ENCODE results near the gene POPDC3. TPM values are rescaled to one million over a fixed set of nuclear protein-coding genes. Genes with fewer than 3 reads are reported as not detected.
"Not testable (repeated sequence)": the region's sequence is repeated elsewhere in the genome, so short reads cannot be mapped to it uniquely, and the experiment has no call there.

POPDC3 gene
- total and polyA plus RNA-seq, 11 donors, result 29.3 to 59.7 (median 53.0) TPM

GRCh38 chr6:105174512-105174911 is 5.3 kb downstream of the POPDC3 start:
- WGBS, 4 donors, result 86 to 90% (median 88%) methylated on average over 6 of the region's 6 CpGs

GRCh38 chr6:105172515-105172914 is 7.3 kb downstream of the POPDC3 start:
- DNase-seq, H3K4me3 ChIP-seq, ATAC-seq, H3K36me3 ChIP-seq, H3K27me3 ChIP-seq, H3K9me3 ChIP-seq, H3K27ac ChIP-seq: not testable (repeated sequence)
- peaks cover 0 to 11% (median 0%) of the 10 kb centered on the region in 12 donors for H3K4me1 ChIP-seq
- intact Hi-C loops (cut with DNase I), result loop anchor here in 1 of 10 donors (10.0 kb wide), 1 partner anchor 92 kb away; no protein-coding TSS in a partner anchor
- 84 to 95% (median 88%) methylated on average over 3 to 4 of the region's 4 CpGs for WGBS, 4 donors

More at GRCh38 chr6:105174512-105174911, 5.3 kb downstream of the POPDC3 start:
- H3K9me3 ChIP-seq, result peaks cover 0 to 3% (median 0%) of the 10 kb centered on the region in 12 donors
- no peak for TF ChIP-seq POLR2A (IDR thresholded peaks at IDR 0.05)
- peaks cover 0 to 8% (median 3%) of the 10 kb centered on the region in 12 donors for H3K4me1 ChIP-seq
- intact Hi-C loops (cut with DNase I), result loop anchor here in 1 of 10 donors (10.0 kb wide), 1 partner anchor 90 kb away; no protein-coding TSS in a partner anchor
- DNase-seq (no peak), ATAC-seq (no peak)
- no peaks in the 10 kb centered on the region for H3K36me3 ChIP-seq
- no peak overlapping the region for H3K4me3 ChIP-seq
- no peak overlapping the region for H3K27ac ChIP-seq
- H3K27me3 ChIP-seq, result peaks cover 0 to 26% (median 4%) of the 10 kb centered on the region in 9 donors

- TF ChIP-seq, protein P1, sequence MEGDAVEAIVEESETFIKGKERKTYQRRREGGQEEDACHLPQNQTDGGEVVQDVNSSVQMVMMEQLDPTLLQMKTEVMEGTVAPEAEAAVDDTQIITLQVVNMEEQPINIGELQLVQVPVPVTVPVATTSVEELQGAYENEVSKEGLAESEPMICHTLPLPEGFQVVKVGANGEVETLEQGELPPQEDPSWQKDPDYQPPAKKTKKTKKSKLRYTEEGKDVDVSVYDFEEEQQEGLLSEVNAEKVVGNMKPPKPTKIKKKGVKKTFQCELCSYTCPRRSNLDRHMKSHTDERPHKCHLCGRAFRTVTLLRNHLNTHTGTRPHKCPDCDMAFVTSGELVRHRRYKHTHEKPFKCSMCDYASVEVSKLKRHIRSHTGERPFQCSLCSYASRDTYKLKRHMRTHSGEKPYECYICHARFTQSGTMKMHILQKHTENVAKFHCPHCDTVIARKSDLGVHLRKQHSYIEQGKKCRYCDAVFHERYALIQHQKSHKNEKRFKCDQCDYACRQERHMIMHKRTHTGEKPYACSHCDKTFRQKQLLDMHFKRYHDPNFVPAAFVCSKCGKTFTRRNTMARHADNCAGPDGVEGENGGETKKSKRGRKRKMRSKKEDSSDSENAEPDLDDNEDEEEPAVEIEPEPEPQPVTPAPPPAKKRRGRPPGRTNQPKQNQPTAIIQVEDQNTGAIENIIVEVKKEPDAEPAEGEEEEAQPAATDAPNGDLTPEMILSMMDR (IDR thresholded peaks at IDR 0.05), result no peak
- TF ChIP-seq POLR2A (IDR thresholded peaks at IDR 0.05), result no peak
- ATAC-seq, result no peak
Observed at GRCh38 chr6:105170059-105170458, 9.8 kb downstream of the POPDC3 start.

GRCh38 chr6:105167914-105168313 is 11.9 kb downstream of the POPDC3 start:
- TF ChIP-seq, protein P1 (IDR thresholded peaks at IDR 0.05), result no peak
- no peak for TF ChIP-seq POLR2A (IDR thresholded peaks at IDR 0.05)
- intact Hi-C loops (cut with DNase I), result no loop called here
- Histone ChIP-seq H3K4me3 (no peak overlapping the region), H3K9me3 (no peaks in the 10 kb centered on the region), H3K4me1 (peaks cover 0 to 31% (median 6%) of the 10 kb centered on the region in 12 donors), H3K36me3 (no peaks in the 10 kb centered on the region), H3K27me3 (no peaks in the 10 kb centered on the region), H3K27ac (no peak overlapping the region)
- DNase-seq (no peak), ATAC-seq (no peak)

More at GRCh38 chr6:105170059-105170458, 9.8 kb downstream of the POPDC3 start:
- WGBS, 4 donors, result 0 to 5% (median 2%) methylated on average over 1 of the region's 1 CpG
- Histone ChIP-seq H3K9me3 (no peaks in the 10 kb centered on the region), H3K4me3 (no peak overlapping the region), H3K27ac (no peak overlapping the region), H3K4me1 (peaks cover 0 to 12% (median 0%) of the 10 kb centered on the region in 12 donors), H3K27me3 (no peaks in the 10 kb centered on the region), H3K36me3 (no peaks in the 10 kb centered on the region)
- intact Hi-C loops (cut with DNase I), result loop anchor here in 1 of 10 donors (10.0 kb wide), 1 partner anchor 95 kb away; no protein-coding TSS in a partner anchor
- DNase-seq, result no peak

DNA sequence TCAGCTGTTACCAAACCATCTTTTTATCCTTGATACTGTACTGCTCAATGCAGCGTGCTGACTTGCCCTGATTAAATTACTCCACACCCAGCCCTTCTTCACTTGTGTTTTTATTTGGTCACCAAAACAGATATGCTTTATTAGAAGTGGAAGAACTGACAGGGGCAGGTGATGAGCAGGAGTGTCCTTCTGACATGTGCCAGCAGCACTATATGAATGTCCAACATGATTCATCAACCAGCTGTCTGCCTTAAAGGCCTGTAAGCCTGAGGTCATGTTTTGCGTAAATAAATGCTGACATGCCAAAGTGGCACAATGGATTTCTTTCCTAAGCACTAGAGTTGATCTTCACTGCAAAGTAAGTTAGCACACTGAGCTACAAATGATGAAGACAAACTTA is 15.4 kb downstream of the POPDC3 start:
- Histone ChIP-seq H3K27ac (peak overlapping the region in 8 of 12 donors; percentile 11 to 65 (median 28)), H3K4me3 (no peak overlapping the region), H3K36me3 (peaks cover 0 to 18% (median 0%) of the 10 kb centered on the region in 9 donors), H3K27me3 (no peaks in the 10 kb centered on the region), H3K9me3 (no peaks in the 10 kb centered on the region), H3K4me1 (peaks cover 0 to 32% (median 2%) of the 10 kb centered on the region in 12 donors)
- TF ChIP-seq, protein P1 (IDR thresholded peaks at IDR 0.05), result no peak
- TF ChIP-seq POLR2A (IDR thresholded peaks at IDR 0.05), result no peak
- 34 to 42% (median 38%) methylated on average over 2 of the region's 2 CpGs for WGBS, 4 donors
- intact Hi-C loops (cut with DNase I), result no loop called here
- DNase-seq, result peak in 1 of 5 donors; percentile 36
- ATAC-seq, result peak; percentile 79 to 96 (median 91)
